Body of pancreas (tissue), 4 donors: ENCODE data around the gene PTCD1. TPM values are rescaled to one million over a fixed set of nuclear protein-coding genes. Genes with fewer than 3 reads are reported as not detected.
"Not testable (repeated sequence)": the region's sequence is repeated elsewhere in the genome, so short reads cannot be mapped to it uniquely, and the experiment has no call there.

ENCODE experiments used
- ATAC-seq: fragments of 150-250 bp; one replicate; pipeline ENCODE4 v1.9.1; 2016
- DNase-seq, 4 donors: peaks; one replicate each; pipeline ENCODE4 v3.0.0-alpha.2; 2019
- H3K27ac ChIP-seq, 4 donors: fragments of 200-600 bp; sonication (generic); 1 replicate in 3 of 4; 2 replicates in 1 of 4; pipeline versions ENCODE4 v1.5.1 to v1.6.1; 2016 to 2019; ENCODE audit warnings: mild to moderate bottlenecking in 1 of 4, mixed read lengths in 1 of 4, moderate library complexity in 1 of 4
- H3K27me3 ChIP-seq, 2 donors: fragments of 200-600 bp; sonication (generic); one replicate each; pipeline ENCODE4 v1.6.0; 2016; ENCODE audit warnings: mild to moderate bottlenecking in 1 of 2
- H3K36me3 ChIP-seq, 2 donors: fragments of 200-600 bp; sonication (generic); replicated peaks in 1 of 2; 2 replicates each; pipeline ENCODE4 v1.5.1; 2016; ENCODE audit warnings: low read depth in 2 of 2; ENCODE audit not compliant: insufficient read depth in 1 of 2
- H3K4me1 ChIP-seq: fragments of 200-600 bp; sonication (generic); one replicate; pipeline ENCODE4 v1.6.0; 2016
- H3K4me3 ChIP-seq, 2 donors: fragments of 200-600 bp; sonication (generic); 1 replicate in 1 of 2; 2 replicates in 1 of 2; pipeline ENCODE4 v1.5.1; 2016 to 2019
- H3K9me3 ChIP-seq, 3 donors: fragments of 200-600 bp; sonication (generic); 1 replicate in 2 of 3; 2 replicates in 1 of 3; pipeline ENCODE4 v1.5.1; 2016
- CTCF ChIP-seq, 7 experiments: fragments of 450-650 bp in 4 of 7; fragments of 200-600 bp in 3 of 7; sonication (generic) in 3 of 7; IDR thresholded peaks; one replicate each; pipeline ENCODE4 v1.5.1; 2016 to 2019; ENCODE audit warnings: antibody characterized with exemption in 7 of 7
- POLR2A ChIP-seq, 3 donors: fragments of 450-650 bp; IDR thresholded peaks; one replicate each; pipeline ENCODE4 v1.6.1; 2016; ENCODE audit warnings: antibody characterized with exemption in 3 of 3, mild to moderate bottlenecking in 2 of 3
- WGBS, 2 donors: methylation state at CpG; one replicate each; pipeline ENCODE4 v1.1.5; 2017; 5-methylcytosine and 5-hydroxymethylcytosine counted together
- intact Hi-C: fragments of 100-400 bp; cut with DNase I; formaldehyde crosslinking; loops from one replicate; pipeline ENCODE4 v1.15.1; 2023
- total RNA-seq, 2 donors: library from RNA; depleted of rRNA; stranded (reverse); fragments of >200 nt; gene quantifications; one replicate each; pipeline ENCODE4 v1.1.0, GENCODE V29; 2016

PTCD1 gene
- total RNA-seq, 2 donors from 2014 or later, result 1.6 to 3.4 TPM

DNA sequence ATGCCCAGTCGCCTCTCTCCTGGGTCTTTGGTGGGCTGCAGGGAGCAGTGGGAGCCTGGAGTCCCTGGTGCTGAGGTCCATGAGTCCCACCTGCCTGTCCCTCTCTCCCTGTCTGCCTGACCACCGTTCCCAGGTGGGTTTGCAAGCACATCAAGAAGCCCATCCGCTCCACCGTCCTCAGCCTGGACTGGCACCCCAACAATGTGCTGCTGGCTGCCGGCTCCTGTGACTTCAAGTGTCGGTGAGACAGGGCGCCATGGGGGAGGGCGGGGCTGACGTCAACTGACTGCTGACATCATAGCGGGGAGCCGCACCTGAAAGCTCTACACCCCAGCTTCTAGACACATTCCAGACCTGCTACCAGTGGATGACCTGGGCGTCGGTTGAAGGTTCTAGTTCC, 48.8 kb downstream of the PTCD1 start:
- ATAC-seq (no peak), DNase-seq (no peak)
- TF ChIP-seq CTCF (IDR thresholded peaks at IDR 0.05), result no peak
- no peak for TF ChIP-seq POLR2A (IDR thresholded peaks at IDR 0.05)
- no peak overlapping the region for H3K4me3 ChIP-seq
- H3K9me3 ChIP-seq, result no peaks in the 10 kb centered on the region
- intact Hi-C loops, result no loop called here
- peaks cover 0 to 2% of the 10 kb centered on the region in 2 donors for H3K36me3 ChIP-seq
- no peaks in the 10 kb centered on the region for H3K27me3 ChIP-seq
- peaks cover 17% of the 10 kb centered on the region for H3K4me1 ChIP-seq
- WGBS, 2 donors, result 90 to 94% methylated on average over 11 to 13 of the region's 13 CpGs
- no peak overlapping the region for H3K27ac ChIP-seq

DNA sequence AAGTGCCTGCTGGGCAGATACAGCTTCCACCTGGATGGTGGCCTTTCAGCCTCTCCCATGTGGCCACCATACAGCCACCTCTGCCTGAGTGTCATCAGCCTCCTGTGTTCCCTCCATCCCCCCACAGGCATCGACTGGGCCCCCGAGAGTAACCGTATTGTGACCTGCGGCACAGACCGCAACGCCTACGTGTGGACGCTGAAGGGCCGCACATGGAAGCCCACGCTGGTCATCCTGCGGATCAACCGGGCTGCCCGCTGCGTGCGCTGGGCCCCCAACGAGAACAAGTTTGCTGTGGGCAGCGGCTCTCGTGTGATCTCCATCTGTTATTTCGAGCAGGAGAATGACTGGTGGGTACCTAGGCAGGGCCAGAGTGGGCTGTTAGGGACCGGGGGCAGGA, 50.7 kb downstream of the PTCD1 start:
- no peak for ATAC-seq
- DNase-seq, result no peak
- Histone ChIP-seq H3K4me1 (peaks cover 8% of the 10 kb centered on the region), H3K36me3 (peaks cover 0 to 2% of the 10 kb centered on the region in 2 donors), H3K27ac (no peak overlapping the region), H3K27me3 (no peaks in the 10 kb centered on the region), H3K9me3 (no peaks in the 10 kb centered on the region), H3K4me3 (no peak overlapping the region)
- 90 to 95% methylated on average over 19 to 20 of the region's 20 CpGs for WGBS, 2 donors
- intact Hi-C loops, result no loop called here
- TF ChIP-seq CTCF (IDR thresholded peaks at IDR 0.05) (no peak), POLR2A (IDR thresholded peaks at IDR 0.05) (no peak)

GRCh38 chr7:99387239-99387635, 51.4 kb downstream of the PTCD1 start:
- H3K4me1 ChIP-seq, intact Hi-C loops, H3K4me3 ChIP-seq, H3K27ac ChIP-seq, H3K36me3 ChIP-seq, ATAC-seq, H3K27me3 ChIP-seq, DNase-seq, H3K9me3 ChIP-seq: not testable (repeated sequence)
- WGBS, 2 donors, result 69 to 96% methylated on average over 14 of the region's 14 CpGs

GRCh38 chr7:99386584-99387238, 51.9 kb downstream of the PTCD1 start:
- 86 to 95% methylated on average over 5 to 9 of the region's 9 CpGs for WGBS, 2 donors

GRCh38 chr7:99385564-99385963, 53.0 kb downstream of the PTCD1 start:
- H3K27me3 ChIP-seq, result no peaks in the 10 kb centered on the region
- no peak for TF ChIP-seq CTCF (IDR thresholded peaks at IDR 0.05)
- TF ChIP-seq POLR2A (IDR thresholded peaks at IDR 0.05), result no peak
- ATAC-seq (no peak), DNase-seq (no peak)
- no peaks in the 10 kb centered on the region for H3K9me3 ChIP-seq
- H3K36me3 ChIP-seq, result peaks cover 0 to 2% of the 10 kb centered on the region in 2 donors
- WGBS, 2 donors, result 80 to 82% methylated on average over 1 to 8 of the region's 8 CpGs
- peaks cover 4% of the 10 kb centered on the region for H3K4me1 ChIP-seq
- no peak overlapping the region for H3K4me3 ChIP-seq
- intact Hi-C loops, result no loop called here
- no peak overlapping the region for H3K27ac ChIP-seq

More at GRCh38 chr7:99386584-99387238, 51.9 kb downstream of the PTCD1 start:
- intact Hi-C loops, result no loop called here
- H3K36me3 ChIP-seq, result peaks cover 0 to 2% of the 10 kb centered on the region in 2 donors
- H3K4me1 ChIP-seq, result no peaks in the 10 kb centered on the region
- no peaks in the 10 kb centered on the region for H3K9me3 ChIP-seq
- H3K27me3 ChIP-seq, result no peaks in the 10 kb centered on the region
- no peak for ATAC-seq
- H3K4me3 ChIP-seq, result no peak overlapping the region
- no peak for DNase-seq
- H3K27ac ChIP-seq, result no peak overlapping the region
- TF ChIP-seq CTCF (IDR thresholded peaks at IDR 0.05), result peak in 1 of 7 experiments; percentile 19
- TF ChIP-seq POLR2A (IDR thresholded peaks at IDR 0.05), result no peak
